ENCODE data around the gene KIAA0753.

GRCh38 chr17:6567528-6568183 lies 72.9 kb downstream of the KIAA0753 start:
- TF ChIP-seq MAX (IDR thresholded peaks at IDR 0.05), result no peak
- TF ChIP-seq YY1 (IDR thresholded peaks at IDR 0.05; ENCODE audit: low read depth), result no peak
- TF ChIP-seq TAF1 (IDR thresholded peaks at IDR 0.05; ENCODE audit: low read depth), result no peak
- TF ChIP-seq REST (IDR thresholded peaks at IDR 0.05; ENCODE audit: low read depth), result no peak
- no peak for TF ChIP-seq RAD21 (IDR thresholded peaks at IDR 0.05; ENCODE audit: low read depth)
- TF ChIP-seq TEAD4 (IDR thresholded peaks at IDR 0.05), result no peak
- TF ChIP-seq TCF12 (IDR thresholded peaks at IDR 0.05; ENCODE audit: low read depth), result no peak
- TF ChIP-seq EP300 (IDR thresholded peaks at IDR 0.05; ENCODE audit: borderline replicate concordance), result no peak
